Vagina (tissue), 2 donors: ENCODE results near the gene NUDT22. TPM values are rescaled to one million over a fixed set of nuclear protein-coding genes. Genes with fewer than 3 reads are reported as not detected.

Experiments
- DNase-seq, 2 donors: peaks; one replicate each; pipeline ENCODE4 v3.0.0-alpha.2; 2017; ENCODE audit errors: extremely low spot score in 2 of 2
- H3K27ac ChIP-seq: fragments of 200-600 bp; sonication (generic); one replicate; pipeline ENCODE4 v1.5.1; 2019
- H3K27me3 ChIP-seq: fragments of 200-600 bp; sonication (generic); one replicate; pipeline ENCODE4 v1.5.1; 2019
- H3K36me3 ChIP-seq, 2 donors: fragments of 200-600 bp; sonication (generic); one replicate each; pipeline ENCODE4 v1.5.1; 2017 to 2019
- H3K4me1 ChIP-seq: fragments of 200-600 bp; sonication (generic); one replicate; pipeline ENCODE4 v1.5.1; 2019
- H3K4me3 ChIP-seq, 2 donors: fragments of 200-600 bp; sonication (generic); 1 replicate in 1 of 2; 2 replicates in 1 of 2; pipeline ENCODE4 v1.5.1; 2016 to 2019
- H3K9me3 ChIP-seq: fragments of 200-600 bp; sonication (generic); one replicate; pipeline ENCODE4 v1.5.1; 2019
- CTCF ChIP-seq, 3 experiments: fragments of 450-650 bp in 2 of 3; fragments of 200-600 bp in 1 of 3; sonication (generic) in 1 of 3; IDR thresholded peaks; one replicate each; pipeline ENCODE4 v1.5.1; 2017 to 2019; ENCODE audit warnings: antibody characterized with exemption in 3 of 3, mild to moderate bottlenecking in 2 of 3, moderate library complexity in 2 of 3
- POLR2A ChIP-seq, 2 donors: fragments of 450-650 bp; IDR thresholded peaks; one replicate each; pipeline ENCODE4 v1.6.1; 2017; ENCODE audit warnings: antibody characterized with exemption in 2 of 2, mild to moderate bottlenecking in 2 of 2, moderate library complexity in 2 of 2
- POLR2AphosphoS5 ChIP-seq, 2 donors: sonication (generic); formaldehyde crosslinking; IDR thresholded peaks; one replicate each; pipeline ENCODE4 v1.9.0; 2017; ENCODE audit warnings: antibody characterized with exemption in 2 of 2, mild to moderate bottlenecking in 2 of 2, low read depth in 1 of 2; ENCODE audit not compliant: insufficient read depth in 1 of 2
- intact Hi-C: fragments of 100-400 bp; cut with DNase I; formaldehyde crosslinking; loops from one replicate; pipeline ENCODE4 v1.15.1; 2023
- total RNA-seq: library from RNA; depleted of rRNA; stranded (reverse); fragments of >200 nt; gene quantifications from one replicate; pipeline ENCODE4 v1.2.3, GENCODE V29; 2016

Gene NUDT22
- total RNA-seq, 1 donor from 2014 or later: 38.8 TPM

GRCh38 chr11:64204464-64204989, 21.5 kb upstream of the NUDT22 start:
- DNase-seq: no peak
- Histone ChIP-seq H3K4me1 (peaks cover 27% of the 10 kb centered on the region), H3K36me3 (peaks cover 0 to 47% of the 10 kb centered on the region in 2 donors), H3K9me3 (no peaks in the 10 kb centered on the region), H3K27ac (peak overlapping the region; percentile 36), H3K4me3 (no peak overlapping the region), H3K27me3 (no peaks in the 10 kb centered on the region)
- TF ChIP-seq POLR2A (IDR thresholded peaks at IDR 0.05): no peak
- peak in 1 of 2 donors; percentile 87 for TF ChIP-seq POLR2AphosphoS5 (IDR thresholded peaks at IDR 0.05; ENCODE audit: insufficient read depth in 1 of 2, low read depth in 1 of 2)
- TF ChIP-seq CTCF (IDR thresholded peaks at IDR 0.05): peak; percentile 50 to 71 (median 65)
- intact Hi-C loops: no loop called here

GRCh38 chr11:64206457-64207255, 19.4 kb upstream of the NUDT22 start, which contains the start of gene FERMT3:
TSS of gene FERMT3 (plus strand) at chr11:64206721. CDS start at chr11:64207365, 644 bp downstream.
- TF ChIP-seq POLR2AphosphoS5 (IDR thresholded peaks at IDR 0.05; ENCODE audit: insufficient read depth in 1 of 2, low read depth in 1 of 2): peak in 1 of 2 donors; percentile 9
- no peak for TF ChIP-seq CTCF (IDR thresholded peaks at IDR 0.05)
- TF ChIP-seq POLR2A (IDR thresholded peaks at IDR 0.05): no peak
- Histone ChIP-seq H3K4me3 (peak within 1 kb of the TSS; percentile 27 to 40), H3K27ac (peak within 1 kb of the TSS; percentile 76), H3K4me1 (peaks cover 27% of the 10 kb centered on the region), H3K9me3 (no peaks in the 10 kb centered on the region), H3K36me3 (peaks cover 0 to 25% of the 10 kb centered on the region in 2 donors), H3K27me3 (no peaks in the 10 kb centered on the region)
- intact Hi-C loops: loop anchor here (5.0 kb wide), 1 partner anchor 91 kb away; no protein-coding TSS in a partner anchor
- DNase-seq: no peak

- H3K27ac ChIP-seq: peak overlapping the region; percentile 76
- no peak for DNase-seq
- H3K27me3 ChIP-seq: no peaks in the 10 kb centered on the region
- intact Hi-C loops: loop anchor here (5.0 kb wide), 1 partner anchor 90 kb away; no protein-coding TSS in a partner anchor
- peak in 1 of 2 donors; percentile 77 for TF ChIP-seq POLR2AphosphoS5 (IDR thresholded peaks at IDR 0.05; ENCODE audit: insufficient read depth in 1 of 2, low read depth in 1 of 2)
- TF ChIP-seq POLR2A (IDR thresholded peaks at IDR 0.05): no peak
- peak in 1 of 3 experiments; percentile 17 for TF ChIP-seq CTCF (IDR thresholded peaks at IDR 0.05)
- no peaks in the 10 kb centered on the region for H3K9me3 ChIP-seq
- peak overlapping the region; percentile 27 to 40 for H3K4me3 ChIP-seq
- peaks cover 27% of the 10 kb centered on the region for H3K4me1 ChIP-seq
- peaks cover 0 to 17% of the 10 kb centered on the region in 2 donors for H3K36me3 ChIP-seq
These were observed 18.6 kb upstream of the NUDT22 start for GRCh38 chr11:64207256-64208085.

- H3K27me3 ChIP-seq: no peaks in the 10 kb centered on the region
- peaks cover 0 to 9% of the 10 kb centered on the region in 2 donors for H3K36me3 ChIP-seq
- DNase-seq: no peak
- intact Hi-C loops: loop anchor here (5.0 kb wide), 1 partner anchor 89 kb away; no protein-coding TSS in a partner anchor
- peak overlapping the region; percentile 27 to 40 for H3K4me3 ChIP-seq
- peak overlapping the region; percentile 76 for H3K27ac ChIP-seq
- peaks cover 27% of the 10 kb centered on the region for H3K4me1 ChIP-seq
- H3K9me3 ChIP-seq: no peaks in the 10 kb centered on the region
- TF ChIP-seq CTCF (IDR thresholded peaks at IDR 0.05) (no peak), POLR2AphosphoS5 (IDR thresholded peaks at IDR 0.05; ENCODE audit: insufficient read depth in 1 of 2, low read depth in 1 of 2) (peak in 1 of 2 donors; percentile 1)
These were observed 17.8 kb upstream of the NUDT22 start for GRCh38 chr11:64208086-64208795.
